Smooth muscle cell (in vitro differentiated cells): ENCODE results near the gene CTU1. TPM values are rescaled to one million over a fixed set of nuclear protein-coding genes. Genes with fewer than 3 reads are reported as not detected.

Source experiments
- DNase-seq: peaks from one replicate; lab custom pipeline; 2025; ENCODE audit not compliant: unreplicated experiment; lab: John Stamatoyannopoulos, UW
- H2AFZ ChIP-seq: fragments of 200-600 bp; sonication (generic); 2 replicates; pipeline ENCODE4 v1.6.0; 2016; ENCODE audit warnings: antibody characterized with exemption, low read depth, mild to moderate bottlenecking
- H3F3A ChIP-seq: fragments of 200-600 bp; sonication (generic); 2 replicates; pipeline ENCODE4 v1.6.0; 2017; ENCODE audit warnings: antibody characterized with exemption, low read depth
- H3K27ac ChIP-seq: fragments of 200-600 bp; sonication (generic); 2 replicates; pipeline ENCODE4 v1.5.1; 2016; ENCODE audit warnings: low read depth, mild to moderate bottlenecking
- H3K27me3 ChIP-seq: fragments of 200-600 bp; sonication (generic); 2 replicates; pipeline ENCODE4 v1.6.1; 2016; ENCODE audit warnings: low read depth, mild to moderate bottlenecking
- H3K36me3 ChIP-seq: fragments of 200-600 bp; sonication (generic); 2 replicates; pipeline ENCODE4 v1.5.1; 2016; ENCODE audit warnings: low read depth
- H3K4me1 ChIP-seq: fragments of 200-600 bp; sonication (generic); 2 replicates; pipeline ENCODE4 v1.5.1; 2016; ENCODE audit warnings: low read depth
- H3K4me2 ChIP-seq: fragments of 200-600 bp; sonication (generic); 2 replicates; pipeline ENCODE4 v1.6.0; 2016; ENCODE audit warnings: mild to moderate bottlenecking
- H3K4me3 ChIP-seq: fragments of 200-600 bp; sonication (generic); 2 replicates; pipeline ENCODE4 v1.5.1; 2016; ENCODE audit warnings: mild to moderate bottlenecking
- H3K79me2 ChIP-seq: fragments of 200-600 bp; sonication (generic); 2 replicates; pipeline ENCODE4 v1.6.0; 2016; ENCODE audit warnings: low read depth, mild to moderate bottlenecking
- H3K9ac ChIP-seq: fragments of 200-600 bp; sonication (generic); 2 replicates; pipeline ENCODE4 v1.6.0; 2016; ENCODE audit warnings: low read depth
- H3K9me3 ChIP-seq: fragments of 200-600 bp; sonication (generic); replicated peaks from 2 replicates; pipeline ENCODE4 v1.5.1; 2016; ENCODE audit warnings: low read depth
- H4K20me1 ChIP-seq: fragments of 200-600 bp; sonication (generic); 2 replicates; pipeline ENCODE4 v1.6.0; 2016; ENCODE audit warnings: low read depth
- CTCF ChIP-seq: fragments of 200-600 bp; sonication (generic); IDR thresholded peaks from 2 replicates; pipeline ENCODE4 v1.5.1; 2017; ENCODE audit warnings: borderline replicate concordance, mild to moderate bottlenecking, antibody characterized with exemption; ENCODE audit not compliant: insufficient read depth, poor library complexity, severe bottlenecking
- WGBS: methylation state at CpG from one replicate; pipeline ENCODE4 v1.1.7; 2016; ENCODE audit warnings: low lambda C conversion rate; 5-methylcytosine and 5-hydroxymethylcytosine counted together
- polyA plus RNA-seq: library from polyadenylated mRNA; unstranded; fragments of >200 nt; fragmentation: Nextera tagmentation; extraction: Ambion mirVana; gene quantifications from 2 replicates; pipeline ENCODE4 v1.2.1, GENCODE V29; 2016
- total RNA-seq: library from RNA; depleted of rRNA; stranded (reverse); fragments of >200 nt; gene quantifications from 2 replicates; pipeline ENCODE4 v1.2.3, GENCODE V29; 2014

Gene CTU1
- total and polyA plus RNA-seq, 2 experiments from 2014 or later, result 4.7 to 9.8 TPM

- 90% methylated on average over 6 of the region's 6 CpGs for WGBS
- Histone ChIP-seq H3K4me2 (no peak overlapping the region), H4K20me1 (peaks cover 55% of the 10 kb centered on the region)
Observed at GRCh38 chr19:51096473-51097165, 11.6 kb downstream of the CTU1 start.

GRCh38 chr19:51094696-51095279 is 13.4 kb downstream of the CTU1 start:
- WGBS, result 33% methylated on average over 10 of the region's 15 CpGs
- no peak overlapping the region for H3K4me2 ChIP-seq
- TF ChIP-seq CTCF, result peak; percentile 73
- H3K4me3 ChIP-seq, result no peak overlapping the region
- peaks cover 38% of the 10 kb centered on the region for H4K20me1 ChIP-seq
- no peak overlapping the region for H3K9ac ChIP-seq
- no peaks in the 10 kb centered on the region for H3K36me3 ChIP-seq
- H3K4me1 ChIP-seq, result no peaks in the 10 kb centered on the region
- no peaks in the 10 kb centered on the region for H3K27me3 ChIP-seq
- no peaks in the 10 kb centered on the region for H3K79me2 ChIP-seq
- no peak overlapping the region for H2AFZ ChIP-seq
- DNase-seq, result no peak
- H3K27ac ChIP-seq, result no peak overlapping the region
- H3F3A ChIP-seq, result peaks cover 3% of the 10 kb centered on the region
- H3K9me3 ChIP-seq, result no peaks in the 10 kb centered on the region

More at GRCh38 chr19:51096473-51097165, 11.6 kb downstream of the CTU1 start:
- no peak for DNase-seq
- H3K9ac ChIP-seq, result no peak overlapping the region
- H3K79me2 ChIP-seq, result no peaks in the 10 kb centered on the region
- no peaks in the 10 kb centered on the region for H3K27me3 ChIP-seq
- H3K9me3 ChIP-seq, result no peaks in the 10 kb centered on the region
- H3K36me3 ChIP-seq, result no peaks in the 10 kb centered on the region
- no peak overlapping the region for H2AFZ ChIP-seq
- no peak overlapping the region for H3K27ac ChIP-seq
- TF ChIP-seq CTCF, result no peak
- H3K4me3 ChIP-seq, result no peak overlapping the region
- no peaks in the 10 kb centered on the region for H3K4me1 ChIP-seq
- peaks cover 3% of the 10 kb centered on the region for H3F3A ChIP-seq

GRCh38 chr19:51093510-51094345 is 14.5 kb downstream of the CTU1 start:
- H3K9me3 ChIP-seq, result no peaks in the 10 kb centered on the region
- no peak for TF ChIP-seq CTCF
- peaks cover 28% of the 10 kb centered on the region for H4K20me1 ChIP-seq
- H2AFZ ChIP-seq, result no peak overlapping the region
- H3K27me3 ChIP-seq, result no peaks in the 10 kb centered on the region
- H3K4me2 ChIP-seq, result no peak overlapping the region
- H3K4me3 ChIP-seq, result no peak overlapping the region
- H3K9ac ChIP-seq, result no peak overlapping the region
- H3K36me3 ChIP-seq, result no peaks in the 10 kb centered on the region
- no peak for DNase-seq
- WGBS, result 83% methylated on average over 22 of the region's 22 CpGs
- no peaks in the 10 kb centered on the region for H3K4me1 ChIP-seq
- H3K79me2 ChIP-seq, result no peaks in the 10 kb centered on the region
- peaks cover 3% of the 10 kb centered on the region for H3F3A ChIP-seq
- H3K27ac ChIP-seq, result no peak overlapping the region
